ENCODE data around the gene MTUS2. TPM values are rescaled to one million over a fixed set of nuclear protein-coding genes. Genes with fewer than 3 reads are reported as not detected.

The MTUS2 gene
- total RNA-seq, 1 donor from 2014 or later = 6.8 TPM

DNA sequence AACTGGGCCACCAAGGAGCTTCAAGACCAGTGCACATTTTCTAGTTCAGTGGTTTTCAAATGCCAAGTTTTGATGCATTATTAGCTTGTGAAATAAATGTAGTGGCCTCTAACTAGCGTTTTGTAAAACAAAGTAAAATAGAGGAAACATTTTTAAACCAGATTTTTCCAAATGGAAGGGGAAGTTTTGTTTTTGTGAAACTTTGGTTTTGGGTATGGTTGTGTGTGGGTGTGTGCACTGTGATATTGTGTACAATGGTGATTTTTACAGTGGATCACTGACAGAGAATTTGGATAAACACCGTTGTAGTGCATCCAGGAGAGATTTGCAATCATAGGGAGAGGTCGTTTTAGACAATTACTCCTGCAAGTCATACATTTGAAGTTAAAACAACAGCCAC is 666.4 kb downstream of the MTUS2 start:
- Mint-ChIP-seq H3K4me1 (ENCODE audit: low read depth, unreplicated experiment) (peaks cover 18% of the 10 kb centered on the region), H3K36me3 (ENCODE audit: unreplicated experiment) (peaks cover 8% of the 10 kb centered on the region), H3K27ac (ENCODE audit: unreplicated experiment) (no peak overlapping the region), H3K9me3 (ENCODE audit: unreplicated experiment) (no peaks in the 10 kb centered on the region), H3K4me3 (ENCODE audit: unreplicated experiment) (no peak overlapping the region), H3K27me3 (ENCODE audit: unreplicated experiment) (no peaks in the 10 kb centered on the region)
- TF ChIP-seq, protein P1, sequence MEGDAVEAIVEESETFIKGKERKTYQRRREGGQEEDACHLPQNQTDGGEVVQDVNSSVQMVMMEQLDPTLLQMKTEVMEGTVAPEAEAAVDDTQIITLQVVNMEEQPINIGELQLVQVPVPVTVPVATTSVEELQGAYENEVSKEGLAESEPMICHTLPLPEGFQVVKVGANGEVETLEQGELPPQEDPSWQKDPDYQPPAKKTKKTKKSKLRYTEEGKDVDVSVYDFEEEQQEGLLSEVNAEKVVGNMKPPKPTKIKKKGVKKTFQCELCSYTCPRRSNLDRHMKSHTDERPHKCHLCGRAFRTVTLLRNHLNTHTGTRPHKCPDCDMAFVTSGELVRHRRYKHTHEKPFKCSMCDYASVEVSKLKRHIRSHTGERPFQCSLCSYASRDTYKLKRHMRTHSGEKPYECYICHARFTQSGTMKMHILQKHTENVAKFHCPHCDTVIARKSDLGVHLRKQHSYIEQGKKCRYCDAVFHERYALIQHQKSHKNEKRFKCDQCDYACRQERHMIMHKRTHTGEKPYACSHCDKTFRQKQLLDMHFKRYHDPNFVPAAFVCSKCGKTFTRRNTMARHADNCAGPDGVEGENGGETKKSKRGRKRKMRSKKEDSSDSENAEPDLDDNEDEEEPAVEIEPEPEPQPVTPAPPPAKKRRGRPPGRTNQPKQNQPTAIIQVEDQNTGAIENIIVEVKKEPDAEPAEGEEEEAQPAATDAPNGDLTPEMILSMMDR (IDR thresholded peaks at IDR 0.05; ENCODE audit: partially characterized antibody, unreplicated experiment) = no peak
- DNase-seq = no peak

DNA sequence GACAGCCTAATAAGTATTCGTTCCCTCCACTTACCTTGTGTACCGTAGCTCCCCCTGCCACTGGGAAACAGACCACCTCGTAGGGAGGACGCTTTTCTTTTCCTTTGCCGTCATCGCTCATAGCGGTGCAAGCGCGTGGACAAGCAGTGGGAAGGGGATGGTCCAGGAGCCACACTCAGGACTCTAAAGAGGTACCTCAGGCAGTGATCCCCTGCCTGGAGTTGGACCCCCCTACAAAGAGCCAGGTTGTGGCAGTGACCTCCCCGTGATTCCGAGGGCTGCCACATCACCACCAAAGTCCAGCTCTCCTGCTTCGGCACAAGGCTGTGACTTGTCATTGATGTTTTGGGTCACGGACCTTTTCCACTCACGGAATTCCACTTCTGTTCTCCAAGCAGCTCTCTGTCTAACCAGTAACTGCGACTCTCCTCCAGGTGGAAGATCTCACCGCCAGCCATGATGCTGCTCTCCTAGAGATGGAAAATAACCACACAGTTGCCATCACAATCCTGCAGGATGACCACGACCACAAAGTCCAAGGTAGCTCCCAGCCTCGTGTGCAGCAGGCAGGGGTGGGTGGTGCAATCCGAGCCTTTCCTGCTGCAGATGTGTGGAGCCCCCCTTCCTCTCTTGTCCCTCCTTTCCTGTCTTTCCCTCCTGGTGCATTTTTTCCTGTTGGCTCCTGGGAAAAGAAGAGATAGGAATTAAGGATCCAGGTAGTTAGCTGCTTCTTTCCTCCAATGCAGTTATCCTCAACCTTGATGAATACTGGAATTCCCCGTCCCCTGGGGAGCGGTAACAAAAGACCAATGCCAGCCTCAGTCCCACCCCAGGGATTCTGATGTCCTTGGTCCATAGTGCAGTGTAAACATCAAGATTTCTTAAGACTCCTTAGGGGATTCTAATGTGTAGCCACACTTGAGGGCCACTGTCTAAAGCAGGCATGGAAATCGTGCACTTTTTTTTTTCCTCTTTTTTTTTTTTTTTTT is 667.6 kb downstream of the MTUS2 start:
- no peak for DNase-seq
- Mint-ChIP-seq H3K9me3 (ENCODE audit: unreplicated experiment) (no peaks in the 10 kb centered on the region), H3K4me1 (ENCODE audit: low read depth, unreplicated experiment) (peaks cover 18% of the 10 kb centered on the region), H3K27ac (ENCODE audit: unreplicated experiment) (no peak overlapping the region), H3K27me3 (ENCODE audit: unreplicated experiment) (no peaks in the 10 kb centered on the region), H3K36me3 (ENCODE audit: unreplicated experiment) (peaks cover 3% of the 10 kb centered on the region), H3K4me3 (ENCODE audit: unreplicated experiment) (no peak overlapping the region)
- TF ChIP-seq, protein P1 (IDR thresholded peaks at IDR 0.05; ENCODE audit: partially characterized antibody, unreplicated experiment) = no peak

DNA sequence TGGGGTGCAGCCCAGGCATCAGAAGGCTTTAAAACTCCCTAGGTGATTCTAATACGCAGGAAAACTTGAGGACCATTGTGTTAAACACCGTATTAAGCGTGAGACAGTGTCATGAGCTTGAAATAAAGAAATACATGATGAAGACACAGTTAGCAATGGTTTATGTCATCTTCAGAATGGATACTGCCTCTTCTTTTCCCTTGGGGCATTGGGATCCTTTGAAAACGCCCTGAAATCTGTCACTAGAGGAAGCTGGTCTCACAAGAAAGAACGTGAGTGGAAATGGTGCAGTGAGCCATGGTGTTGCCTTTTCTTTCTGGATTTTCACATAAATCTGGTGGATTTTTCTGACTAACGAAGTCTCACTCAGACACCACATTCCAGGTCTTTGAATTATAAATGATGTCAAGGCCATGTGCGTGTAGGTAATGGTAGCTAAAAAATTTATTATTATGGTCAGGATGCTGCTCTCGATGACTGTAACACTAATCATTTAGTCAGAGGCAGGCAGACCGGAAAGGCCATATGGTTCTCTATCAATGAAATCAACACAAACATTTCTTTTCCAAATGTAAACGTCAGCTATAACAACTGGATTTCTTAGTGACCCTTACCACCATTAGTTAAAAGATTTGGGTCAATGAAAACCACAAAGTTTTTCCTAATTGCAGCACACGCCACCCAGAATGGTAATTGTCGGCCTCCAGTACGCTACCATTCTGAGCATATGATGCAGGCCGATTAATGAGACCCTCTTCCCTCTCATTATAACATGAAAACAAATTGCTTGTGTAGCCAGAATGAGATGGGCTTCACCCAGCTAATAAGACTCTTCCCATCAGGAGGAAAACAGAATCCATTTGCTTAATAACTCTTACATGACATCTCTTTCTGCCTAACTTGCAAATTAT is 669.8 kb downstream of the MTUS2 start:
- H3K4me1 Mint-ChIP-seq (ENCODE audit: low read depth, unreplicated experiment) = peaks cover 17% of the 10 kb centered on the region
- no peak overlapping the region for H3K4me3 Mint-ChIP-seq (ENCODE audit: unreplicated experiment)
- TF ChIP-seq, protein P1 (IDR thresholded peaks at IDR 0.05; ENCODE audit: partially characterized antibody, unreplicated experiment) = no peak
- DNase-seq = no peak
- peaks cover 3% of the 10 kb centered on the region for H3K36me3 Mint-ChIP-seq (ENCODE audit: unreplicated experiment)
- peaks cover 3% of the 10 kb centered on the region for H3K27me3 Mint-ChIP-seq (ENCODE audit: unreplicated experiment)
- H3K9me3 Mint-ChIP-seq (ENCODE audit: unreplicated experiment) = peaks cover 4% of the 10 kb centered on the region
- H3K27ac Mint-ChIP-seq (ENCODE audit: unreplicated experiment) = no peak overlapping the region

DNA sequence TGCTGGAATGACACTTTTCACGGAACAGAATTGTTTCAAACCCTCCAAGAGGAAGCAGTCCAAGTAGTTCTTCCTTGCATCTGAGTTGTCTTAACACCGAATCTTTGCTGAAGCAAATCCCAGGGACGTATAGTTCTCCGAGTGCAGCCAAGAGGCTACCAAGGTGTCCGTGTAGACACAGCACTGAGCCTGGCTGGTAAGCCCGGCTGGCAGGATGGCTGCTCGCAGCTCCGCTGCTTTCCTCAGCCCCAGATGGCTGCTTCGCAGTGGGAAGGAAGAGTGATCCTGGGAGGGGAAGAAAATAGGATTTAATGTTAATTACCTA is 670.4 kb downstream of the MTUS2 start:
- H3K27ac Mint-ChIP-seq (ENCODE audit: unreplicated experiment) = no peak overlapping the region
- no peak for DNase-seq
- peaks cover 3% of the 10 kb centered on the region for H3K27me3 Mint-ChIP-seq (ENCODE audit: unreplicated experiment)
- TF ChIP-seq, protein P1 (IDR thresholded peaks at IDR 0.05; ENCODE audit: partially characterized antibody, unreplicated experiment) = no peak
- no peak overlapping the region for H3K4me3 Mint-ChIP-seq (ENCODE audit: unreplicated experiment)
- peaks cover 17% of the 10 kb centered on the region for H3K4me1 Mint-ChIP-seq (ENCODE audit: low read depth, unreplicated experiment)
- H3K9me3 Mint-ChIP-seq (ENCODE audit: unreplicated experiment) = peaks cover 4% of the 10 kb centered on the region
- H3K36me3 Mint-ChIP-seq (ENCODE audit: unreplicated experiment) = peaks cover 3% of the 10 kb centered on the region

Data from glutamatergic neuron (in vitro differentiated cells).